ENCODE data around the gene PPFIBP2.

Gene PPFIBP2

GRCh38 chr11:7605186-7605943 lies 91.6 kb downstream of the PPFIBP2 start:
- DNase-seq: no peak

DNA sequence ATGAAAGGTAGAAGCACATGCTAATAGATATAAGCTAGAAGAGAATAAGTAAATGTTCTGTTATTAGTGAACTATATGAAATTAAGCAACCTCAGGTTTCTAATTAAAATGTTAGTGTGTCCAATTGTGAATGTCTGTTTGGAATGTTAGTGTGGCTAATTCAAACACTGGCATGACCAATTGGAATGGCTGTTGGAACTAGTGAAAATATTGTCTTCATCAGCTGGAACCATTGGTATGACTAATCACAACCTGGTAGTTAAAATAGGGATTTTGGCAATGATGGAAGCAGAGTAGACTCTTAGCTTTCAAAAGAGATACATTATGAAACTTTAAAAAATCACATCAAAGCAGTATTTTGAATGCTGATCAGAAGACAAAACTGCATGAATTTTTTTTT lies 92.7 kb downstream of the PPFIBP2 start:
- no peak for DNase-seq

DNA sequence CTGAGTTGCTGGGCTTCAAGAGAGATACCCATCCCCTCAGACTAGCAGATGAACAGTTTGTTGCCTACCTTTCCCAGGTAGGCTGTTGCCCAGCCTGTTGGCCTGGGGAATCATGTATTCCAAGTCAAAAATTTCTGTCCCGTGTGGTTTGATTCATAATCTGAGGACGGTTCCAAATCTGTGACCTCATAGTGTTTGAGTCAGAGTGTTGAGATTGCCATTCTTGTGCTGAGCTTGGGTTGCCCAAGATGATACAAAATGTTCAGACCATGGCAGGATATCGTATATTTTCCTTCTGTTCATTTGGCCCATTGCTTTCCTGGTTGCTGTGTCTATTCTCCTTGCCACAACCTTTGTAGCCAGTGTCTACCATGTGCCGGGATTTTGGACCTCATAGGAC lies 95.2 kb downstream of the PPFIBP2 start:
- DNase-seq: no peak

DNA sequence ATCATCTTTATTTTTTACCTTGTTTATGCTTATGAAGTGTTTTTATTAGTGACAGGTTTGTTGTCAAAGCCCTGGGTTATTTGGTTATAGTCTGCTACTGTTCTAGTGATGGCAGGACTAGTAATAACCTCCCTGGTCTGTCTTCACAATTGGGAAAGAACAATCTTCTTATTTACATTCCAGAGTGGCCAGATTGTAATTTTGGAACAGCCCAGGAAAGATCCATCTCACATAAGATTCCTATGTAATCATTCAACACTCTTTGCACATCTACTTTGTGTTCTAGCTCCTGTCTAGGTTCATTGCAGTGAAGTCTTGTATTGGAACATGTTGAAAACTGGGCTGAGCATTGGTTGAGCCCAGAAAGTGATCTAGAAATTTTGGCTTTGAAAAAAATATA lies 95.7 kb downstream of the PPFIBP2 start:
- DNase-seq: no peak

GRCh38 chr11:7610393-7610792 lies 96.6 kb downstream of the PPFIBP2 start:
- DNase-seq: no peak

DNA sequence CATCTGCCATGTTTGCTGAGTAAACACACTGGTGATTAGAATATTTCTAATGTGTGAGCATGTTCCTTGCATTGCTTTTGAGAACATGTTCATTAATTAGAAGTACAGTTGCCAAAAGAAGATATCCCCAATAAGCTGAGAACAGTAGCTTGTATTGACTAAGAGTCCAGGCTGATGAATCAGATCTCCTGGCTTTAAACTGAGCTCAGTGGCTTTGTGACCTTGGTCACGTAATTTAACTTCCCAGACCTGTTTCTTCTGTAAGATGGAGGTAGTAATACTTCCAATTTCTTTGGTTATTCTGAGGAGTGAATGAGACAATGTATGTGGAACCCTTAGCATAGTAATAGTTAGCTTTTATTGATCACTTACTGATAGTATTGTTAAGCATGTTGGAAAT lies 97.6 kb downstream of the PPFIBP2 start:
- DNase-seq: no peak

GRCh38 chr11:7612056-7612660 lies 98.4 kb downstream of the PPFIBP2 start:
- DNase-seq: no peak

DNA sequence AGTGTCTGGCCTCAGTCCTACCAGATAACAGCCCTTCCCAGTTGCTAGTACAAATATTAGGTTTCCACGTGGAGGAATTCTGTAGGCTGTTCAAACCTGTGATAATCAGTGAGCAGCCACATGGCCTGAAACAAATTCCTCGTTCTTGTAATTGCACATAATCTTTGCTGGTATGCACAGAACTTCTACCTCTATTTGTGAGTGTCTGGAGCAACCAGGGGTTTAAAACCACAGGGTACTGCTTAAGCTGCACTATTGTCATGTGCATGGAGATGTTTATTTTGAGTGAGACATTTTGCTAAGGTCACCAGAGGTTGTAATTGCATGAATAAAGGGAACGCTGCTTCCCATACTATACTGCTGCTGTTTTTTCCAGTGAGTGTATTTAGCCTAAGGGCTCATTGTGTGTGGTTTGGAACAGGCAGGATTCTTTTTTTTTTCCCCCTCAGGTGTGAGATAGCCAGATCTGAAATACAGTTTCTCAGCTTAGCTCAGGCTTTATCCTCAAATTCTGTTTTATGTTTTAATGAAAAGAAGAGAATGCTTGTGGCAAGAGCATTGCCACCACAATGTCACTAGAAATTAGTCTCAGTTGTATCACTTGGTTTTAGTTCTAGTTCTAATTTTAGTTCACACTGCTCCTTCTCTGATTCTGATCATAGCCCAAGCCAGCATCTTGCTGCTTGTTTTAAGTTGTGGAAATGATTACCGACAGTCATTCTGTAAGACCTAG lies 99.0 kb downstream of the PPFIBP2 start:
- no peak for DNase-seq

DNA sequence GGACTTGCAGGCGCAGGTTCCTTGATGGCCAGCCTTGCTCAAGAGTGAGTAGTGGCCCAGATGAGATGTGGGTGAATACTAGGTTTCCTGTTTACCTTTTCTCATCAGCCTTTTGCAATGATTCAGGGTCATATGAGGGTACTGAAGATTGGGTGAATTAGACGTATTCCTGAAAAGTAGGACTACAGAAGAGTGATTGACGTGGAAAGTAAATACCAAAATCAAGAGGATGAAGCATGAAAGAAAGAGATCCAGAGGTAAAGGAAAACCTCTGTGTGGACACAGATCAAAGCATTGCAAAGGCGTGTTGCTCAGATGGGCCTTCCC lies 99.6 kb downstream of the PPFIBP2 start:
- no peak for DNase-seq

DNA sequence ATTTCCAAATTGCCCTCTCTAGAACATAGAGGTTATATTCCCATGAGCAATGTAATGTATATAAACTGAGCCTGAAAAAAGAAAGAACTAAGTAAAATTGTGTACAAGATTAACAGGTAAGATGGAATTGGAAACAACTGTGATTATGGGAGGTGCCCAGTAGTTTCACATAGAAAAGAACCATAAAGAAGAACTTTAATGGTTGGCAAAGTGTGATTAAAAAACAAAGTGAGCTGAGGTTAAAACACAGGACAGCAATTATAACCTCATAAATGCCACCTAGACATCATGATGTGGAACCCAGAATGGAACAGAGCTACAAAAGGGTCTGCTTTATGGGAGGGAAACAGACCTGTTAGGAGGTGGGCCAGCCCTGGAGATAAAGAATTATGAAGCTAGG lies 100.9 kb downstream of the PPFIBP2 start:
- no peak for DNase-seq

DNA sequence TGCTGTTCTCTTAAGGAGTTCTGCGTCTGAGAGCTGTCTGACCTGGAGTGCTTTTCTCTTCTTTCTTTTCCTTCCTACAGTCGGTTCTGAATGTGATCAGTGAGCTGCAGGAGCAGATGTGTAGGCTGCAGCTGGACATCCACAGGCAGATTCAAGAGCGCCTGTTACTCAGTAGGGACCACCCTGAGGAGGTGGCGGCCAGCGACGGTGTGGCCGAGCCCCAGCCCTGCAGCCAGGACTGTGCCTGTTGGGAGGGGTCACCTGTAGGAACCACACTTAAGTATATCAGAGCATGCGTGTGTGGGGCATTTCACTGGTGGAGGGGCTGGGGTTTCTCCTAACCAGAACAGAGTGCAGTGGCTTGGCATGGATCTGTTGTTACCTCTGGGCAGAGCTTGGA lies 103.2 kb downstream of the PPFIBP2 start:
- DNase-seq: no peak

GRCh38 chr11:7619322-7619721 lies 105.5 kb downstream of the PPFIBP2 start:
- no peak for DNase-seq

GRCh38 chr11:7621090-7621489 lies 107.3 kb downstream of the PPFIBP2 start:
- no peak for DNase-seq

DNA sequence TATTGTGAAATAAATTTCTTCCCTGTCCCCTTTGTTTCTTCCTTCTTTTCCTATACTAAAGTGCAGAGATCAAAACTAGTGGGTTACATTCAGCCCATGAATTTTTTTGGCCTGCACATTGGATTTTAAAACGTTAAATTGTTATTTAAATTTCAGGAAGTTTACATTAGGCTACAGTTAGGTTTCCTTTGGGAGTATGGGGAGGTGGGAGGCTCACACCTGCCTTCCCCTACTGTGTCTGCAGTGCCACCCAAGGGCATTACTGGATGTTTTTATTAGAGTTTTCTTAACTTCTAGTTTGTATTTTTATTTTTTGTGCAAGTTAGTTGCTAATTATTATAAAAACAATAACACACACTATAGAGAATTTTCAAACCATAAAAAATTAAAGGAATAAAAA lies 107.8 kb downstream of the PPFIBP2 start:
- DNase-seq: no peak

DNA sequence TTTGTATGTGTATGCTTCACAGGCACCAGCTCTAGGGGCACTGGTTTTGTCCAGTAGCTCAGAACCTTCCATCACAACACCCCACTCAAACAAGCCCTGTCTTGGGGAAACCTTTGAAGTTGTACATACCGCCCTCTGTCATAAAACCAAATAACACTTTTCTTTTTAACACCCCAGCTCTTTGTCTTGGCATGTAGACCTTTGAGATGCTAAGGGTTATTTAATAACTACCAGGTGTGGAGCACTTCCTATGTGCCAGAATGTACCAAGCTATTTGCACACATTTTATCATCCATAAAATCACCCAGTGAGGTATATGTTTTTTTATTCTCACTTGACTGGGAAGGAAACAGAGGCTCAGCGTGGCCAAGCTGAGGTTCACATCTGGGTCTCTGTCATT lies 108.9 kb downstream of the PPFIBP2 start:
- DNase-seq: no peak

GRCh38 chr11:7628660-7629059 lies 114.9 kb downstream of the PPFIBP2 start:
- DNase-seq: no peak

- DNase-seq: no peak
Observed at GRCh38 chr11:7630002-7630401, 116.2 kb downstream of the PPFIBP2 start.

DNA sequence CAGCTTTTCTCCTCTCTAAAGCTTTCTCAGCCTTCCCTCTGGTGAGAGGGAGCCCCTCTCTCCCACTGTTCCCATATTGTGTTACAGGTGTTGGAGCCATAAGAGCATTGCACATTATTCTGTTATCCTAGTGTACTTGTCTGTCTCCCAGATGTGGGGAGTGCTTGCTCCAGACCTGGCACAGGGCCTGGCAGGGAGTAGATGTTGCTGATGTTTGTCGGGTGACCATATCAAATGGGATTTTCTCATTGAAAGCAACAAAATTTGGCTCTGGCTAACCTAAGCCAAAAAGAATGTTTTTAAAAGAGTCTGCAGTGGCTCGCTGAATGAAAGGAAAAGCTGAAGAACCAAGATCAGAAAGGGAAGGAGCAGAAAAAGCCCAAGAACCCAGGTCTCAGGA lies 118.4 kb downstream of the PPFIBP2 start:
- no peak for DNase-seq

DNA sequence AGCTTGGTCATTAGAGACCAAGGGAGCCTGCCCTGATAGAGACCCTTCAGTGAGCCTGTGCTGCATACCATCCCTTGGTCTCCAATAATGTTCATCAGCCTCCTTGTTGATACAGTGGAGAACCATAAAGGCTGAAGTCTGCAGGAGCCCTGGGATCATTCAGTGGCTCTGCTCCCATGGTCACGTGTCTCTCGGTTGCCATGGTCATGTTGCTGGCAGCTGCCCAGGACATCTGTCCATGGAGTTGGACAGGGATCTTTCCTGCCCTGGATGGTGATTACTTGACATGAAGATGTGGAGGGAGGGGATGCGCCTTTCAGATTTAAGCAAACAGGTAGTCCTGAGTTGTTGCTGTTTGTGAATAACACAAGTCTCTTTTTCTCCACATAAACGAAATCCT lies 121.3 kb downstream of the PPFIBP2 start:
- DNase-seq: no peak

- no peak for DNase-seq
Observed at GRCh38 chr11:7635708-7636107, 121.9 kb downstream of the PPFIBP2 start.

DNA sequence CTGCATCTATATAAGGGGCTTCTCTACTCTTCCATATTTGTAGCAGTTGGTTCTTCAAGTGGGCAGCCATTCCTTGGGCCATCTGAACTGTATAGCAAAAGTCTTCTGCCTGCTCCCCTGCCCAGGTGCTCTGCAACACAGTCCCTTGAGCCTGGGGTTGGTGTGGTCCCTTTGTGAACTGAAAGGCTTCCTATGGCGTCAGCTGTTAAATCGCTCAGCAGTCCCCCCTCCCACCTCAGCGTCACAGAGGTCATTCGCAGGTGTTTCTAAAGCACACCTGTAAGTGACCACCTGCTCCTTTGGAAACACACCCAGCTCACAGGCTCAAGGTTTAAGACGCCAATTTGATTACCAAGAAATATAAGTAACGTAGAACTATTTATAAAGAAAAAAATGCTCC lies 122.6 kb downstream of the PPFIBP2 start:
- no peak for DNase-seq

- no peak for DNase-seq
Observed at GRCh38 chr11:7637447-7638157, 123.8 kb downstream of the PPFIBP2 start.

GRCh38 chr11:7638710-7639642 lies 125.2 kb downstream of the PPFIBP2 start:
- DNase-seq: no peak

Measured in AML-193 (cell line).